NCI-H1436 (cell line): ENCODE data around the gene ZNF324B.
A peak's percentile ranks its signal among the peaks of the same experiment; 100 is the strongest.
"Not testable (repeated sequence)": the region's sequence is repeated elsewhere in the genome, so short reads cannot be mapped to it uniquely, and the experiment has no call there.

Experiments
- DNase-seq: peaks from one replicate; lab custom pipeline; 2025; lab: John Stamatoyannopoulos, UW

Gene ZNF324B

DNA sequence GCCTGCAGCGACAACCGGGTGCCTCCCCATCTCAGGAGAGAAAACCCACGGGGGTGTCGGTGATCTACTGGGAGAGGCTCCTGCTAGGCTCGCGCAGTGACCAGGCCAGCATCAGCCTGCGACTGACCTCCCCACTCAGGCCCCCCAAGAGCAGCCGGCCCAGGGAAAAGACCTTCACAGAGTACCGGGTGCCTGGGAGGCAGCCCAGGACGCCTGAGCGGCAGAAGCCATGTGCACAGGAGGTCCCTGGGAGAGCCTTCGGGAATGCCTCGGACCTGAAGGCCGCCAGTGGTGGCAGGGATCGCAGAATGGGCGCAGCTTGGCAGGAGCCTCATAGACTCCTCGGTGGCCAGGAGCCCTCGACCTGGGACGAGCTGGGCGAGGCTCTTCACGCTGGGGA is 3.9 kb downstream of the ZNF324B start:
- DNase-seq: no peak

DNA sequence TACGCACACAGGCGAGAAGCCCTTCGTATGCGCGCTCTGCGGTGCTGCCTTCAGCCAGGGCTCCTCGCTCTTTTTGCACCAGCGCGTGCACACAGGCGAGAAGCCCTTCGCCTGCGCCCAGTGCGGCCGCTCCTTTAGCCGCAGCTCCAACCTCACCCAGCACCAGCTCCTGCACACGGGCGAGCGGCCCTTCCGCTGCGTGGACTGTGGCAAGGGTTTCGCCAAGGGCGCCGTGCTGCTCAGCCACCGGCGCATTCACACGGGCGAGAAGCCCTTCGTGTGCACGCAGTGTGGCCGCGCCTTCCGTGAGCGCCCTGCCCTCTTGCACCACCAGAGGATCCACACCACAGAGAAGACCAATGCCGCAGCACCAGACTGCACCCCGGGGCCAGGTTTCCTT is 4.7 kb downstream of the ZNF324B start:
- DNase-seq: no peak

DNA sequence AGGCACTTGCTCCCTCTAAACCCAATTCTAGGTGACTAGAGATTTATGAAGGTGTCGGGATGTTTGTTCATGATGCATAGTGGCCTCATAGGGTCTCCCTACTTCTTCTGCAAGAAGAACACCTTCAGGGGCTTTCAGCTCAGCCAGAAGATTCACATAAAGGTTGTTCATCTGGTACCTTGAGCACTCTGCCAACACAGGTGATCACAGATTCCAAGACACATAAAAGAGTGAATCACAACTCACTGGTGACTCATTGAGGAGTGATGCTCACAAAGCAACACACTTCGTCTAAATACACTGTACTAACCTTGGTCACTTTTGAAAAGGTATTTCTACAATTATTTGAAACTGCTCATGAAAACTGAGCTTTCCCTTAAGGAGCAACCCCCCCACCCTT is 8.6 kb downstream of the ZNF324B start:
- DNase-seq: no peak

DNA sequence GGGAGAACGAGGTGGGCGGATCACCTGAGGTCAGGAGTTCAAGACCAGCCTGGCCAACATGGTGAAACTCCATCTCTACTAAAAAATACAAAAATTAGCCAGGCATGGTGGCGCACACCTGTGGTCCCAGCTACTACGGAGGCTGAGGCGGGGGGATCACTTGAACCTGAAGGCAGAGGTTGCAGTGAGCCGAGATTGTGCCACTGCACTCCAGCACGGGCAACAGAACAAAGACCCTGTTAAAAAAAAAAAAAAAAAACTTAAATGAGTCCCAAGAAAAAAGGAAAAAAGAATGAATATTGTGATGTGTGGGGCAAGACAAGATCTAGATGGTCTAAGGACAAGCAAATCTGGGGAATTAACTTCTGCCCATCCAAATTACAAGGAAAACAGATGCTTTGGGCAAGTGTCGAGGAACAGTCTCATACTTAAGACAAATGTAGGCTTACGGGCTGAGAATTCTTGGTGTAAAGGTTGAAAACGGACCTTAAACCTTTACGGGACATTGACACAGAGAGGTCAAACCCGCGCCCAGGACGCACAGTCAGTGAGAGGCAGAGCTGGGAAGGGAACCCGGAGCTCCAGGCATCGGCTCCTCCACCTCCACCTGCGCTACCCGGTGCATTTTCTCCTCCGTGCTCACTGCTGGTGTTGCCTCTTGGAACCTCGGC is 14.8 kb downstream of the ZNF324B start:
- no peak for DNase-seq

DNA sequence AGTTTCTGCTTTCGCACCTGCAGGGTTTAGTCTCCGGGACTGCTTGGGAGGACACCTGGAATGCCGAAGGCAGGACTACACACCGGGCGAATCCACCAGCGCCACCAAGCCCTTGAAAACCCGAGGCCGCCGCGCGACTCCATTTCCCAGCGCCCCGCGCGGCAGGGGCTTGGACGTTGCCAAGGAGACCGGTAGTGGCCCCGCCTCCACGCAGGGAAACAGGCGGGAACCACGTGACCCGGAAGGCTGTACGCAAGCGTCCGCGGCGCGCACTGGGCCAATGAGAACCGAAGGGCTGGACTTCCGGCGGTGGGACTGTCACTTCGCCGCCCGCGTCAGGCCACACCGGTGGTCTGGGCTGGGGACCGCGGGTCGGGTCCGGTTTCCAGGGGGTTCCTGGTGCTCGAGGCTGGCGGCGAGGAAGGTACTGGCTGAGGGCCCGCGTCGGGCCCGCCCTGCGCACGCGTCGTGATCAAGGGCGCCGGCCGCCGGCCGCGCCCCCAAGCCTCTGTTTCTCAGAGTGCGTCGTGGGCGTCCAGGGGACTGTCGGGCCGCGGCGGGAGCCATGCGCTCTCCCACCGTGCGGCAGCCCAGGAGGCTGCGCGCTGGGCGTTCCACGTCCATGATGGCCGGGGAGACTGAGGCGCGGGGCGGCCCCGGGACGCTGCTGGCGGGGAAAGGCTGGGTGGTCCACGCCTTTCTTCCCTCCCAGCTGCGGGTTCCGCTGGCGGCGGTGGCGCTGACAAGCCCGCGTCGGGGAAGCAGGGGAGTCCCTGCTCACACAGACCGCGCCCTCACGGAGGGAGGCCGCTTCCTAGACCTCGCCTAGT is 15.6 kb downstream of the ZNF324B start, which contains the start of gene ZNF324:
Gene ZNF324, plus strand, starts transcription at position 321 of the 830 bp plus-strand sequence. CDS start 2,106 bp downstream, outside the sequence.
- DNase-seq: peak; percentile 99

DNA sequence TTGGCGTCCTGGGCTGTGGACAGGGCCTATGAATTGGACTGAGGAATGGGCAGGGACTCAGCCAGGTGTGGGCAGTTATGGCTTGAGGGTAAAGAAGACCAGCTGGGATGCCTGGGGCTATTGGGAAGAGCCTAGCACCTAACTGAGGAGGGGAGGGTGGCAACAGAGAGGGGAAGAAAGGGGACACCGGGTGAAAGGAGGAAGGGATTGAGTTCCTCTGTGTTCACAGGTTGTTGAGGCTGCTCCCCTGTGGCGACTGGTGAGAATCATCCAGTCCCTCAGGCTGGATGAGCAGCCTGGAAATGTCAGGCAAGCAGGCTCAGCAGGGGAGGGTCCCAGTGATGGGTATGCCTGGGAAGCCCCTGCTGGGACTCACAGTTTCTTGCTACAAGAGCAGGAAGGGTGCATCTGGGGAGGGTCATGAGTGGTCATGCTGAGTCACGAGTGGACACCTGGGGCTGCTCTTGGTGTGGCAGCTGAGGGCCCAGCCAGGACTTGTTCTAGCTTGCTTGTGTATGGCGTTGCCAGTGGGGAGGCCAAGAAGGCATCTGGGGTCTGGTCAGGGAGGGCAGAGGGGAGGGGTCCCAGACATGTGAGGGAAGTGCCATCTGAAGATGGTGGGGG is 16.9 kb downstream of the ZNF324B start:
- no peak for DNase-seq

DNA sequence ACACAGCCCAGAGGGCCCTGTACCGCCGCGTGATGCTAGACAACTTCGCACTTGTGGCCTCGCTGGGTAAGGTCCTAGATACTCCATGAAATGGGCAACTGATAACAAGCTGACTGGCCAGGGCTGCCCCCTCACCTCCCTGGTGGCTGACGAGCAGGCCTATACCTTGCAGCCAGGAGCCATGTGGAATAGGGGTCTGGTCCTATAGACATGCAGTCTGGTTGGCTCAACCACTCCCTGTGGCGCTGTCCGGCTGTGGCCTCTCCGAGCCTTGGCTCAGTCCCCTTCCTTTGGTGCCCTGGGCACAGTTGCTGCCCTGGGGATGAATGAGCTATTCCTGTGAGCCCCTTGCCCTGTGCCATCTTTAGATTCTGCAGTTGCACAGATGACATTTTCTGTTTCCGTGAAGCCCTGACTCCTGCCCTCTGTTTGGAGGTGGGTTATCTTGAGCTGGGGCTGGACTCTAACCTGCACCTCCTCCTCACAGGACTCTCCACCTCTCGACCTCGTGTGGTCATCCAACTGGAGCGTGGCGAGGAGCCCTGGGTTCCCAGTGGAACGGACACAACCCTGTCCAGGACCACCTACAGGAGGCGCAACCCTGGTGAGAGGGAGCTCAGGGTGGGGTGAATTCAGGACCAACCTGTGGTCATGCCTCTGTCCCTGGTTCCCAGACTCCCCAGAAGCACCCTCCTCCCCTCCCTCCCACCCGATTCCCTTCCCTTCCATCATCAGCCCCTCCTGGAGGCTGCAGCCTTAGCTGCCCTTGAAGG is 18.0 kb downstream of the ZNF324B start:
- DNase-seq: no peak

DNA sequence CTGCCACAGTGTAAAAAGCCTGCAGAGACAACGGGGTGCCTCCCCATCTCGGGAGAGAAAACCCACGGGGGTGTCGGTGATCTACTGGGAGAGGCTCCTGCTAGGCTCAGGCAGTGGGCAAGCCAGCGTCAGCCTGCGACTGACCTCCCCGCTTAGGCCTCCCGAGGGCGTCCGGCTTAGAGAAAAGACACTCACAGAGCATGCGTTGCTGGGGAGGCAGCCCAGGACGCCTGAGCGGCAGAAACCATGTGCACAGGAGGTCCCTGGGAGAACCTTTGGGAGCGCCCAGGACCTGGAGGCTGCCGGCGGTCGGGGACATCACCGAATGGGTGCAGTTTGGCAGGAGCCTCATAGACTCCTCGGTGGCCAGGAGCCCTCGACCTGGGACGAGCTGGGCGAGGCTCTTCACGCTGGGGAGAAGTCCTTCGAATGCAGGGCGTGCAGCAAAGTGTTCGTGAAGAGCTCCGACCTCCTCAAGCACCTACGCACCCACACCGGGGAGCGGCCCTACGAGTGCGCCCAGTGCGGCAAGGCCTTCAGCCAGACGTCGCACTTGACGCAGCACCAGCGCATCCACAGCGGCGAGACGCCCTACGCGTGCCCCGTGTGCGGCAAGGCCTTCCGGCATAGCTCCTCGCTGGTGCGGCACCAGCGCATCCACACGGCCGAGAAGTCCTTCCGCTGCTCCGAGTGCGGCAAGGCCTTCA is 19.6 kb downstream of the ZNF324B start:
- not testable (repeated sequence) for DNase-seq

DNA sequence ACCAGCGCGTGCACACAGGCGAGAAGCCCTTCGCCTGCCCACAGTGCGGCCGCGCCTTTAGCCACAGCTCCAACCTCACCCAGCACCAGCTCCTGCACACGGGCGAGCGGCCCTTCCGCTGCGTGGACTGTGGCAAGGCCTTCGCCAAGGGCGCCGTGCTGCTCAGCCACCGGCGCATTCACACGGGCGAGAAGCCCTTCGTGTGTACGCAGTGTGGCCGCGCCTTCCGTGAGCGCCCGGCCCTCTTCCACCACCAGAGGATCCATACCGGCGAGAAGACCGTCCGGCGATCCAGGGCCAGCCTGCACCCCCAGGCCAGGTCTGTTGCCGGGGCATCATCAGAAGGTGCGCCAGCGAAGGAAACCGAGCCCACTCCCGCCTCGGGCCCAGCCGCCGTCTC is 20.3 kb downstream of the ZNF324B start:
- no peak for DNase-seq

DNA sequence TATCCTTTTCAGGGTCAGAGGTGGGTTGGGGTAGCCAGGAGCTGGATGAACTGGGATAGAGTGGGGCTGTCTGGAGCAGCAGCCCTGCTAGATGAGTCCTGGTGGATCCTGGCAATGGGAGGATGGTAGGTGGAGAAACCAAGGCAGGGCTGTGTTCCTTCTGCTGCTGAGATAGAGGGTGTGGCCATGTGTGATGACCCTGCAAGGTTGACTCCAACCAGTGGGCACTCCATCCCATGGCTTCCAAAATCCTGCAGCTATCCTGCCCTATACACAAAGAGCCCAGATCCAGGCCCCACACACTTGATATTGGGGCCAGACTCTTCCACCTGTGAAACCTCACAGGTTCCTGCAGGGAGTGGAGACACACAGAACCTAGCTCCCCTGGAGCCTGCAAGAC is 22.4 kb downstream of the ZNF324B start:
- DNase-seq: no peak

DNA sequence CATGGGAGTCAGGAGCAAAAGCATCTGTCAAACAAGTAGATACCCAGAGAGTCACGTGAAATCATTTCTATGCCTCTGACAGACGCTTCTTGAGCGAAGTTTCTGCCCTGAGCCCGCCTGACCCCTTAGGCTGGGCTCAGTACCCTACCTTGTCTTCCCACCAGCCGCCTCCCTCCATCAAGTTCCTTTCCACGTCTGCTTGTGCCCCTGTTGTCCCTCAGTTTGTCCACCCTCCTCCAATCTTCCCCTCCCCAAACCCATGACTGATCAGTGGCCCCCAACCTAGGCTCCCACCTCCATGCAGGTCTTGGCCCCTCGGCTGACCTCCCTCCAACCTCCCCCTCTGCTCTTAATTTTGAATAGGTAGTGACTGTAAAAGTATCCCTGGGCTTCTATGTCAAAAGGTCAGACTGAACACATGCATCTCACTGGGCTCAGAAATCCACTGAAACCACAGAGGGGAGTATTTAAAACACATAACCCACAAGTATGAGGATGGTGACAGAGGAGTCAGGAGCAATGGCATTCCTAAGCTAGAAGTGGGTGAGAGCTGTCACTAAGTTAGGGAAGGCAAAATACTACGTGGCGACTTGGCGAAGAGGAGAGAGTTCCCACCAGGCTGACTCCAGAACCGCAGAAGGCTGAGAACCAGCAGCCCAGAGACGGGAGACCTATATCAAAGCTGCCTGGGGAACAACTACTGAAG is 23.0 kb downstream of the ZNF324B start:
- no peak for DNase-seq

DNA sequence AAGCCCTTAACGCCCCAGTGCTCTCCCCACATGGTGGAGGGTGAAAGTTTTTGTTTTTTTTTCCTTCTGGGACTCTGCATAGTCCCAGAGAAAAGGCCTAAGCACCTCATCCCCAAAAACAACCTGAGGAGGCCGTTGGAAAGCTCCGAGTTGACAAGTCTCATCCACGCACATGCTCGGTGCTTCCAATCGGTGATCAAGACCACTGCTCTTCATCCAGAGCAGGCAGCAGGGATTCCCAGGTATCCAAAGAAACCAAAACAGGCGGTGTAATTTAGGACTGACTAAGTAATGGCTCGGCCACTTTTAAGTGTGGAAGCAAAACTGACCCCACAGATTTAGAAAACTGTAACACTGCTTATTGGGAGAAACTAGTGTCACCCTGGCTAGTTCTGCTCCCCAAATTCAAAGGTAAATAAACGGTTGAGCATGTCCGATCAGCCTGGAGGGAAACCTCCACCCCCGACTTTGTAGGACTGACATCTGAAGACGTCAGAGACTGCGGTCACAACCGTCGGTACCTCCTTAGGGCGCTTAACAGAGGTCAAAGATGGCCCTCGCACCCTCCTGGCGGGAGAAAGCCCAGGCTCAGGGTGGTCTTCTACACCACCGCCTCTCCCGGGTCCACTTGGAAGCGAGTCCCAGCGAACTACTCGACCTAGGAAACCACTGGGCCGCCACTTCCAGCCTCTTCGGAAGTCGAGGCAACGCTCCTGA is 23.7 kb downstream of the ZNF324B start:
- DNase-seq: no peak

DNA sequence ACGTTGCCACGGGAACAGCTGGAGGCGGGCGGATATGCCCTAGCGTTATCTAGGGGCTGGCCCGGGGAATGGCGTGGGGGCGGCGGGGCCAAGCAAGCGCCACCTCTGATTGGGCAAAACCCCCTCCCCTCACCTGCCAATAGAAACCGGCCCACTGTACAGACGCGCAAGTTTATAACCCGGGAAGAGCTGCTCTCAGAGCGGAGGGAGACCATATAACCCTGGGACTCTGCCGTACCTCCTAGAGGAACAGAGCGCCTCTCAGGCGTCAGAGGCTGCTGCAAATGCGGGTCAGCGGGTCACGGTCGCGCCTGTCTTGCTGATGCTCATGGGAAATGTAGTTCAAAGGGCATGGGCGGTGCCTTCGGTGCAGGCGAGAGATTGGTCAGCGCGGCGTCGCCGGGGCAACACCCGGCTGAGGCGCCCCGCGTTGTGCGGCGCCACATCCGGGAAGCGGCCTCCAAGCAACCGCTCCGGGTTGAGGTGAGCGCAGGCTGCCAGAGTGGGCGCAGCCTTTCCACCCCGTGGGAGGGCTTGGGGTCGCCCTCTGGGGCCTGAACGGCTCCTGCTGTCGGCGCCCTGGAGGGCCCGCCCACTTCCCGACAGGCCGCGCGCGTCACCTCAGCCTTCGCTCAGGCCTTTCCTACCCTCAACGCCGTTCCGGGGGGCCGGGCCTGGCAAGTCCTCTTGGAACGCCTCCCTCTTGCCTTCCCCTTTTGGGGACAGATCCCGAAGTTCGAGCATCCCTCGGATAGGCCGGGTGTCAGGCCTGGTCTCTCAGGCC is 24.5 kb downstream of the ZNF324B start, which contains the start of gene ZNF446:
Gene ZNF446, plus strand, starts transcription at position 639 of the 784 bp plus-strand sequence. CDS start 867 bp downstream, outside the sequence.
- DNase-seq: peak; percentile 98

DNA sequence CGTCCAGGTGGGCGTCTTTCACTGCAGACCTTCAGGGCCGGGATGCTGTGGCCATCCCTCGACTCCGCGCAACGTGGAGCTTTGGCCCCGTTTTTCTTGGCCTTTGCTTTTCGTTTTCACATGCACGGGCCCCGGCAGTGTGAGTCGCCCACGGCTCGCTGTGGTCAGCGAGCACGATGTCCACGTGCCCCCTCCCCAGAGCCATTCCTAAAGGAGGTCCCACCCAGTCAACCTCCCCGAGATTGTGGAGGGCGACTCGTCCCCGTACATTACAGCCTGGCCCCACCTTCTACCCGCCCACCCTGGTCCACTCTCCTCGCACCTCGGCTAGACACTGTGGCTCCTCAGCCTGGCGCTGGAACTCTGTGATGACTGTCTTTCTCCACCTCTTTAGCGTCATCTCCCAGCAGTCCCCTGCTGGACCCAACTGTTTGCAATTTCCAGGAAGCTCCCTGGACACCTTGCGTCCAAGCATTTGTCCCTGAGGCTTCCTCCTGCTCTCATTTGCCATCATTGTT is 25.1 kb downstream of the ZNF324B start:
- peak; percentile 12 for DNase-seq

DNA sequence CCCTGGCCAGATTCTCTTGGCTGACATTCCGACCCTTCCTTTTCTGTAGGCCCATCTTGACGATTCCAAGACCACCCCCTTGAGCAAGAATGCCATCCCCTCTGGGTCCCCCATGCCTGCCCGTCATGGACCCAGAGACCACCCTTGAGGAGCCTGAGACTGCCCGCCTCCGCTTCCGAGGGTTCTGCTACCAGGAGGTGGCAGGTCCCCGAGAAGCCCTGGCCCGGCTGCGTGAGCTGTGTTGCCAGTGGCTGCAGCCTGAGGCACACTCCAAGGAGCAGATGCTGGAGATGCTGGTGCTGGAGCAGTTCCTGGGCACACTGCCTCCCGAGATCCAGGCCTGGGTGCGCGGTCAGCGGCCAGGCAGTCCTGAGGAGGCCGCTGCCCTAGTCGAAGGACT is 25.7 kb downstream of the ZNF324B start:
- no peak for DNase-seq

DNA sequence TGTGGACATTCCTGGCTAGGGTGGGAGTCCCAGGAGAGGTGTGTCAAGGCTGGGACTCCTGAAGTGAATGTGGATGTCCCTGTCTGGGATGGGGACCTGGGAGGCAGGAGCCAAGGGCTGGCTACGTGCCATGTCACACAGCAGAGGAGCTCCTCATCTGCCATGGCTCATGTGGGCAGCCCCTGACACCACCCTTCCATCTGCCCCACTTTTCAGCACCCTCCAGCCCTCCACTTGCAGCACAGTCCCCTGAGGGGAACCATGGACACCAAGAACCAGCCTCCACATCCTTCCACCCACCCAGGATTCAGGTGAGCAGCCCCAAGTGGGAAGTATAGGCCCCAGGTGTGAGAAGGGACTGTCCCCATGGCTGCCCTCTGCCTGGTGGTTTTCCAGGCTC is 26.4 kb downstream of the ZNF324B start:
- DNase-seq: no peak

DNA sequence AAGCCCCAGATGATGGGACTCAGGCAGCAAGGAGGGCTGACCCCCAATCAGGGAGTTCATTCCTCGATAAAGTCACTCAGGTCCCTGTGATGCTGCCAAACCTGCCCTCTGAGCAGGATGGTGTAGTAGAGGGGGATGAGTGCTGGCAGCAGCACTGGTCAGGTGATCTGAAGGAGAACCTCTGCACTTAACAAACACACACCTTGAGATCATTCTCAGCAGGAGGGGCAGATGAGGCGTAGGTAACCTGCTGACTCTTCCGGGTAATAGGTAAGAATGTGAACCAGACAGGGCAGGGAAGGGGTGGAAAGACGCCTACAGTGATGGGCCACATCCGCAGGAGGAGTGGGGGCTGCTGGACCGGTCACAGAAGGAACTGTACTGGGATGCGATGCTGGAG is 27.9 kb downstream of the ZNF324B start:
- no peak for DNase-seq

DNA sequence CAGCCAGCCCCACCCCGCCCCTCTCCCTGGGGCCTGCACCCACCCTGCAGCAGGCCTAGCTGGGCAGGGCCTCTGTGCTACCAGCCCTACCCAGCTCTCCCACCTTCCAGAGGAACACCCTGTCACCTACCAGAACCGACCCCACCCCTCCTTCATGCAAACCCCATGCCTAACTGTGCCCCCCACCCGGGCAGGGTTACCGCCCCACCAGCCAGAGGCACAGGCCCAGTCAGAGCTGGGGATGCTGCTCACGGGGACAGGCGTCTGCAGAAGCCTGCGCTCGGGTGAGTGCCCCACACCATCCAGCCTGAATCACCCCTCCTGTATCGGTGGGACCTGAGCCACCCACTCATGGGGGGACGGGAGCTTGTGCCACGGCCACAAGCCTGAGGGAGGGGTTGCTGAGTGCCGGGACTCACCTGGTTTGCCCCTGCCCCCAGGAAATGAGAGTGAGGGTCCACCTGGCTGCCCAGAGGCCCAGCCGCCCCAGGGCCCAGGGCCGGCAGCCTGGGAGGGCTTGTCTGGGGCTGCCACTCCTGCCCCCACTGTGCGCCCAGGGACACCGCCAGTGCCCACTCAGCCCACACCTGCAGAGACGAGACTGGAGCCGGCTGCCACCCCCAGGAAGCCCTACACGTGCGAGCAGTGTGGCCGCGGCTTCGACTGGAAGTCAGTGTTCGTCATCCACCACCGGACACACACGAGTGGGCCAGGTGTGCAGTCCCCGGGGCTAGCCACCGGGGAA is 28.5 kb downstream of the ZNF324B start:
- no peak for DNase-seq
